NCI-H82 (cell line): ENCODE data around the gene MRPL41.
"Not testable (repeated sequence)": the region's sequence is repeated elsewhere in the genome, so short reads cannot be mapped to it uniquely, and the experiment has no call there.

Experiments
- DNase-seq: peaks from one replicate; lab custom pipeline; 2025; lab: John Stamatoyannopoulos, UW

Gene MRPL41

GRCh38 chr9:137583957-137584356 is 32.3 kb downstream of the MRPL41 start:
- no peak for DNase-seq

GRCh38 chr9:137586854-137587253 is 35.2 kb downstream of the MRPL41 start:
- DNase-seq = no peak

DNA sequence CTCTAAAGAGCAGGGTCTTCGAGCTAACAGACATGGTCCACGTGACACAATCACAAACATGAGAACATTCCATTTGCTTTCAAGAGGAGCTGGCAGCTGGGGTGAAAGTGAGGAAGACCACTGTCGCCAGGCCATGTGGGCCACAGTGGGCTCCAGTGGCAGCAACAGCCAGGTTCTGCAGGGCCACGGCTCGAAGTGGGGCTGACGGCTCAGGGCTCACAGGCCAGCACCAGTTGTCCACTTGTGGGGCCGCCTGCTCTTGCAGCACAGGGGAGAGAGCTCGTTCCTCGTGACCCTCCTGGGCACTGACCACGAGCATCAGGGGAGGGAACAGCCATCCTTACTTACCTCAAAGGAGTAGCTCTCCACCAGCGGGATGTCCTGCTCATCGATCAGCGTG is 36.6 kb downstream of the MRPL41 start:
- no peak for DNase-seq

GRCh38 chr9:137588891-137589290 is 37.2 kb downstream of the MRPL41 start:
- no peak for DNase-seq

DNA sequence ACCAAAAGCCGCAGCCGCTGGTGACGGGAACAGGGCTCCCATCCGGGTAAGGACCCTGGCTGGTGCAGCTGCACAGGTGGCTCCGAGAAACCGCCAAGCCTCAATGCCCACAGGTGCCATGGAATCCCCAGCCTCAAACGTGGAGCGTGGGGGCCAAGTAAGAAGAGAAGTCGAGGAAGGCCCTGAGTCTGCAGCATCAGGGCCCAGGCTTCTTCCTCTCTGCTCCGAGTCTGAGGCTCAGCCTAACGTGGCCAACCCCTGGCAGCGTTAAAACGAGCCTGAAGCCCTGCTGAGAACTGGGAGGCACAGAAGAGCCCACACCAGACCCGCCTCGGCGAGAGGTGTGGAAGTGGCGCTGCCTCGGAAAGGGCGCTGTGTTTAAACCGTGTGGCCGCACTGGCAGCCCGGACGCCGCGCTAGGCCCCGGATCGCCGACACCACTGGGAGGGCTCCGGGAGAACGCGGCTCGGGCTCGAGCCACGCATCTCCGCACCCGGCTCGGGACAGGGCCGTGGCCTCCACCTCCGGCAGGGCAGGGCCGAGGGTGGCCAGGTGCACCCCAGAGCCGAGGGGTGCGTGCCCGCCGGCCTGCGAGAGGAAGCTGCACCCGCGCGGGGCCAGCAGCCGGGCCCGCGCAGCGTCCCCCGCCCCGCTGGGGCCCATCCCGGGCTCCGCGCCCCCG is 37.9 kb downstream of the MRPL41 start:
- peak; percentile 14 for DNase-seq

DNA sequence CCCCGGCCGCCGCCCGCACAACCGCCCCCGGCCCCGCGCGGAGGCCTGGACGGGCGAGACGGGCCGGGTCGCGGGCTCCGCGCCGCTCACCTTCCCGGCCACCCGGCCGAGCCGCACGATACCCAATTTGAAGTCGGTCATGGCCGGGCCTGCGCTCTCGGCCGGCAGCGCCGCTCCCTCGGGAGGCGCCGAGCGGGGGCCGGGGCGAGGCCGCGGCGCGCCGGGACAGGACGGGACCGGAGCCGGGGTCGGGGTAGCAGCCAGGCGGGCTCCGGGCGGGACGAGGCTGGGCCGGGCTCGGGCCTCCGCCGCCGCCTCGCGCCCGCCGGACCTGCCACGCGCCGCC is 38.4 kb downstream of the MRPL41 start:
- no peak for DNase-seq

- peak; percentile 93 for DNase-seq
Measured at GRCh38 chr9:137590469-137591383, 39.0 kb downstream of the MRPL41 start, which contains the start of gene ZMYND19. ZMYND19 (minus strand) TSS chr9:137590512; CDS start chr9:137590263, 249 bp downstream.

GRCh38 chr9:137592767-137593166 is 41.1 kb downstream of the MRPL41 start:
- DNase-seq = no peak

DNA sequence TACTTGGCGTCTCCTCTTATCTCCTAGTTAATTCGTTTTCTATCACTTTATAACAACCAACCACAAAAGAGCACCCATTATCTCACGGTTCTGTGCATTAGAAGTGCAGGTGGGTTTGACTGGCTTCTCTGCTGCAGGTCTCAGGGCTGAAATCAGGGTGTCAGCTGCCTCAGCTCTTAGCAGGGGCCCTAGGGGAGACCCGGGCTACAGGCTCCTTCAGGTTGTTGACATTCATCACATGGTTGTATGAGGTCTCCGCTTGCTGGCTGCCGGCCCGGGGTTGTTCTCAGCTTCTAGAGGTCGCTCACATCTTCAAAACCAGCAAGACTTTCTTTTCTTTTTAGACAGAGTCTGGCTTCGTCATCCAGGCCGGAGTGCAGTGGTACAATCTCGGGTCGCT is 41.5 kb downstream of the MRPL41 start:
- DNase-seq = peak; percentile 33

- not testable (repeated sequence) for DNase-seq
Measured at GRCh38 chr9:137596577-137596976, 44.9 kb downstream of the MRPL41 start.

- DNase-seq = no peak
Measured at GRCh38 chr9:137598943-137599342, 47.3 kb downstream of the MRPL41 start.
